ENCODE measurements around the gene TPST1.
"Not testable (repeated sequence)": the region's sequence is repeated elsewhere in the genome, so short reads cannot be mapped to it uniquely, and the experiment has no call there.

DNA sequence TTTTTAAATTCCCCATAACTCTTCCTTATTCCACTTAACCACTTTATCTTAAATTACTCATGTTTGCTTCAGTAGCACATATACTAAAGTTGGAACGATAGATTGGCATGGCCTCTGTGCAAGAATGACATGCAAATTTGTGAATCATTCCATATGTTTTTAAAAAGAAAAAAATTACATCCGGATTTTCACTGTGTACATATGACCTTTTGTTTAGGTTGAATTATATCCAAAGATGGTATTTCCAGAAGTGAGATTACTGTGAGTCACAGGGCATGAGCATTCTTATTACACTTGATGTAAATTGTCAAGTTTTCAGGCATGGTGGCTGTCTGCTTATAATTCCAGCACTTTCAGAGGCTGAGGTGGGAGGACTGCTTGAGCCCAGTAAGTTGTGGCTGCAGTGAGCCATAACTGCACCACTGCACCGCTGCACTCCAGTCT, 190.0 kb downstream of the TPST1 start:
- TF ChIP-seq, protein P1, sequence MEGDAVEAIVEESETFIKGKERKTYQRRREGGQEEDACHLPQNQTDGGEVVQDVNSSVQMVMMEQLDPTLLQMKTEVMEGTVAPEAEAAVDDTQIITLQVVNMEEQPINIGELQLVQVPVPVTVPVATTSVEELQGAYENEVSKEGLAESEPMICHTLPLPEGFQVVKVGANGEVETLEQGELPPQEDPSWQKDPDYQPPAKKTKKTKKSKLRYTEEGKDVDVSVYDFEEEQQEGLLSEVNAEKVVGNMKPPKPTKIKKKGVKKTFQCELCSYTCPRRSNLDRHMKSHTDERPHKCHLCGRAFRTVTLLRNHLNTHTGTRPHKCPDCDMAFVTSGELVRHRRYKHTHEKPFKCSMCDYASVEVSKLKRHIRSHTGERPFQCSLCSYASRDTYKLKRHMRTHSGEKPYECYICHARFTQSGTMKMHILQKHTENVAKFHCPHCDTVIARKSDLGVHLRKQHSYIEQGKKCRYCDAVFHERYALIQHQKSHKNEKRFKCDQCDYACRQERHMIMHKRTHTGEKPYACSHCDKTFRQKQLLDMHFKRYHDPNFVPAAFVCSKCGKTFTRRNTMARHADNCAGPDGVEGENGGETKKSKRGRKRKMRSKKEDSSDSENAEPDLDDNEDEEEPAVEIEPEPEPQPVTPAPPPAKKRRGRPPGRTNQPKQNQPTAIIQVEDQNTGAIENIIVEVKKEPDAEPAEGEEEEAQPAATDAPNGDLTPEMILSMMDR (conservative IDR thresholded peaks at IDR 0.05) = not testable (repeated sequence)
- not testable (repeated sequence) for TF ChIP-seq ZFX (IDR thresholded peaks at IDR 0.05)

Data from C4-2B (cell line).